Body of pancreas (tissue), 4 donors: ENCODE measurements around the gene RFTN1. TPM values are rescaled to one million over a fixed set of nuclear protein-coding genes. Genes with fewer than 3 reads are reported as not detected.

ENCODE experiments used
- ATAC-seq: fragments of 150-250 bp; one replicate; pipeline ENCODE4 v1.9.1; 2016
- DNase-seq, 4 donors: peaks; one replicate each; pipeline ENCODE4 v3.0.0-alpha.2; 2019
- H3K27ac ChIP-seq, 4 donors: fragments of 200-600 bp; sonication (generic); 1 replicate in 3 of 4; 2 replicates in 1 of 4; pipeline versions ENCODE4 v1.5.1 to v1.6.1; 2016 to 2019; ENCODE audit warnings: mild to moderate bottlenecking in 1 of 4, mixed read lengths in 1 of 4, moderate library complexity in 1 of 4
- H3K27me3 ChIP-seq, 2 donors: fragments of 200-600 bp; sonication (generic); one replicate each; pipeline ENCODE4 v1.6.0; 2016; ENCODE audit warnings: mild to moderate bottlenecking in 1 of 2
- H3K36me3 ChIP-seq, 2 donors: fragments of 200-600 bp; sonication (generic); replicated peaks in 1 of 2; 2 replicates each; pipeline ENCODE4 v1.5.1; 2016; ENCODE audit warnings: low read depth in 2 of 2; ENCODE audit not compliant: insufficient read depth in 1 of 2
- H3K4me1 ChIP-seq: fragments of 200-600 bp; sonication (generic); one replicate; pipeline ENCODE4 v1.6.0; 2016
- H3K4me3 ChIP-seq, 2 donors: fragments of 200-600 bp; sonication (generic); 1 replicate in 1 of 2; 2 replicates in 1 of 2; pipeline ENCODE4 v1.5.1; 2016 to 2019
- H3K9me3 ChIP-seq, 3 donors: fragments of 200-600 bp; sonication (generic); 1 replicate in 2 of 3; 2 replicates in 1 of 3; pipeline ENCODE4 v1.5.1; 2016
- CTCF ChIP-seq, 7 experiments: fragments of 450-650 bp in 4 of 7; fragments of 200-600 bp in 3 of 7; sonication (generic) in 3 of 7; IDR thresholded peaks; one replicate each; pipeline ENCODE4 v1.5.1; 2016 to 2019; ENCODE audit warnings: antibody characterized with exemption in 7 of 7
- POLR2A ChIP-seq, 3 donors: fragments of 450-650 bp; IDR thresholded peaks; one replicate each; pipeline ENCODE4 v1.6.1; 2016; ENCODE audit warnings: antibody characterized with exemption in 3 of 3, mild to moderate bottlenecking in 2 of 3
- WGBS, 2 donors: methylation state at CpG; one replicate each; pipeline ENCODE4 v1.1.5; 2017; 5-methylcytosine and 5-hydroxymethylcytosine counted together
- intact Hi-C: fragments of 100-400 bp; cut with DNase I; formaldehyde crosslinking; loops from one replicate; pipeline ENCODE4 v1.15.1; 2023
- total RNA-seq, 2 donors: library from RNA; depleted of rRNA; stranded (reverse); fragments of >200 nt; gene quantifications; one replicate each; pipeline ENCODE4 v1.1.0, GENCODE V29; 2016

Gene RFTN1
- total RNA-seq, 2 donors from 2014 or later = 6.5 to 28.0 TPM

GRCh38 chr3:16396202-16396601, 117.3 kb downstream of the RFTN1 start:
- Histone ChIP-seq H3K36me3 (no peaks in the 10 kb centered on the region), H3K9me3 (no peaks in the 10 kb centered on the region), H3K4me1 (no peaks in the 10 kb centered on the region), H3K27ac (no peak overlapping the region), H3K27me3 (no peaks in the 10 kb centered on the region), H3K4me3 (no peak overlapping the region)
- TF ChIP-seq POLR2A (IDR thresholded peaks at IDR 0.05) (no peak), CTCF (IDR thresholded peaks at IDR 0.05) (no peak)
- DNase-seq (no peak), ATAC-seq (no peak)
- intact Hi-C loops = no loop called here
- 50 to 51% methylated on average over 4 of the region's 4 CpGs for WGBS, 2 donors

GRCh38 chr3:16395212-16395611, 118.3 kb downstream of the RFTN1 start:
- intact Hi-C loops = no loop called here
- no peaks in the 10 kb centered on the region for H3K27me3 ChIP-seq
- no peak for ATAC-seq
- H3K4me3 ChIP-seq = no peak overlapping the region
- H3K36me3 ChIP-seq = no peaks in the 10 kb centered on the region
- no peaks in the 10 kb centered on the region for H3K4me1 ChIP-seq
- WGBS, 2 donors = 33 to 42% methylated on average over 3 of the region's 3 CpGs
- H3K9me3 ChIP-seq = no peaks in the 10 kb centered on the region
- no peak overlapping the region for H3K27ac ChIP-seq
- TF ChIP-seq POLR2A (IDR thresholded peaks at IDR 0.05) (no peak), CTCF (IDR thresholded peaks at IDR 0.05) (no peak)
- no peak for DNase-seq

GRCh38 chr3:16394639-16395038, 118.9 kb downstream of the RFTN1 start:
- Histone ChIP-seq H3K4me3 (no peak overlapping the region), H3K4me1 (no peaks in the 10 kb centered on the region), H3K36me3 (no peaks in the 10 kb centered on the region), H3K27me3 (no peaks in the 10 kb centered on the region), H3K27ac (no peak overlapping the region), H3K9me3 (no peaks in the 10 kb centered on the region)
- TF ChIP-seq POLR2A (IDR thresholded peaks at IDR 0.05) (no peak), CTCF (IDR thresholded peaks at IDR 0.05) (no peak)
- intact Hi-C loops = no loop called here
- no peak for ATAC-seq
- 0% methylated on average over 1 of the region's 1 CpG for WGBS, 2 donors
- DNase-seq = no peak

GRCh38 chr3:16392717-16393116, 120.8 kb downstream of the RFTN1 start:
- Histone ChIP-seq H3K4me1 (no peaks in the 10 kb centered on the region), H3K9me3 (no peaks in the 10 kb centered on the region), H3K36me3 (no peaks in the 10 kb centered on the region), H3K4me3 (no peak overlapping the region), H3K27ac (no peak overlapping the region), H3K27me3 (no peaks in the 10 kb centered on the region)
- TF ChIP-seq POLR2A (IDR thresholded peaks at IDR 0.05) (no peak), CTCF (IDR thresholded peaks at IDR 0.05) (no peak)
- ATAC-seq (no peak), DNase-seq (no peak)
- intact Hi-C loops = no loop called here
- 65 to 73% methylated on average over 1 of the region's 1 CpG for WGBS, 2 donors

- intact Hi-C loops = no loop called here
- H3K36me3 ChIP-seq = no peaks in the 10 kb centered on the region
- no peak for TF ChIP-seq CTCF (IDR thresholded peaks at IDR 0.05)
- TF ChIP-seq POLR2A (IDR thresholded peaks at IDR 0.05) = no peak
- H3K9me3 ChIP-seq = no peaks in the 10 kb centered on the region
- H3K27me3 ChIP-seq = no peaks in the 10 kb centered on the region
- no peak overlapping the region for H3K4me3 ChIP-seq
- 62 to 69% methylated on average over 1 of the region's 1 CpG for WGBS, 2 donors
- no peaks in the 10 kb centered on the region for H3K4me1 ChIP-seq
- ATAC-seq (no peak), DNase-seq (no peak)
- H3K27ac ChIP-seq = no peak overlapping the region
These were observed 121.4 kb downstream of the RFTN1 start for GRCh38 chr3:16392065-16392464.
